ENCODE data around the gene C11orf91. TPM values are rescaled to one million over a fixed set of nuclear protein-coding genes. Genes with fewer than 3 reads are reported as not detected.

The C11orf91 gene
- total RNA-seq, 1 donor, result not detected

DNA sequence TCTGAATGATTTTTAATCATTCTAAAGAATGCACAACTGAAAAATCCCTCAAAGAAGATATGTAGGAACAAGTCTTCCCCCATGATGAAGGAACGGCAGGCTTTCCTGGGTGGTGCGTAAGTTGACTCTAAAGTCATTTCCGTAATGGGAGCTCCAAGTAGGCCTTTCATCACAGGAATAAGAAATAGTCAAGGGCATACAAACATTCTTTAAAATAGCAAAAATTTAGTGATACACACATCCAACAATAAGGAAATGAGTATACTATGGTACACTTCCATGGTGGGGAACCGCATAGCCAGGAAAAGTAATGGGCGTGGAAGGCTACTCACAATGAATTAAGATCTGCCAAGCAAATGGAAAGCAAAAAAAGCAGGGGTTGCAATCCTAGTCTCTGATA is 24.9 kb upstream of the C11orf91 start:
- DNase-seq (ENCODE audit: low read depth), result no peak
- H3K4me3 ChIP-seq (ENCODE audit: low read depth, low read length), result no peak overlapping the region
- TF ChIP-seq, protein P1, sequence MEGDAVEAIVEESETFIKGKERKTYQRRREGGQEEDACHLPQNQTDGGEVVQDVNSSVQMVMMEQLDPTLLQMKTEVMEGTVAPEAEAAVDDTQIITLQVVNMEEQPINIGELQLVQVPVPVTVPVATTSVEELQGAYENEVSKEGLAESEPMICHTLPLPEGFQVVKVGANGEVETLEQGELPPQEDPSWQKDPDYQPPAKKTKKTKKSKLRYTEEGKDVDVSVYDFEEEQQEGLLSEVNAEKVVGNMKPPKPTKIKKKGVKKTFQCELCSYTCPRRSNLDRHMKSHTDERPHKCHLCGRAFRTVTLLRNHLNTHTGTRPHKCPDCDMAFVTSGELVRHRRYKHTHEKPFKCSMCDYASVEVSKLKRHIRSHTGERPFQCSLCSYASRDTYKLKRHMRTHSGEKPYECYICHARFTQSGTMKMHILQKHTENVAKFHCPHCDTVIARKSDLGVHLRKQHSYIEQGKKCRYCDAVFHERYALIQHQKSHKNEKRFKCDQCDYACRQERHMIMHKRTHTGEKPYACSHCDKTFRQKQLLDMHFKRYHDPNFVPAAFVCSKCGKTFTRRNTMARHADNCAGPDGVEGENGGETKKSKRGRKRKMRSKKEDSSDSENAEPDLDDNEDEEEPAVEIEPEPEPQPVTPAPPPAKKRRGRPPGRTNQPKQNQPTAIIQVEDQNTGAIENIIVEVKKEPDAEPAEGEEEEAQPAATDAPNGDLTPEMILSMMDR (IDR thresholded peaks at IDR 0.05; ENCODE audit: insufficient read depth, low read length), result no peak

- DNase-seq (ENCODE audit: low read depth), result peak; percentile 91
- no peak overlapping the region for H3K4me3 ChIP-seq (ENCODE audit: low read depth, low read length)
- TF ChIP-seq, protein P1 (IDR thresholded peaks at IDR 0.05; ENCODE audit: insufficient read depth, low read length), result no peak
Measured at GRCh38 chr11:33724644-33725035, 24.0 kb upstream of the C11orf91 start.

DNA sequence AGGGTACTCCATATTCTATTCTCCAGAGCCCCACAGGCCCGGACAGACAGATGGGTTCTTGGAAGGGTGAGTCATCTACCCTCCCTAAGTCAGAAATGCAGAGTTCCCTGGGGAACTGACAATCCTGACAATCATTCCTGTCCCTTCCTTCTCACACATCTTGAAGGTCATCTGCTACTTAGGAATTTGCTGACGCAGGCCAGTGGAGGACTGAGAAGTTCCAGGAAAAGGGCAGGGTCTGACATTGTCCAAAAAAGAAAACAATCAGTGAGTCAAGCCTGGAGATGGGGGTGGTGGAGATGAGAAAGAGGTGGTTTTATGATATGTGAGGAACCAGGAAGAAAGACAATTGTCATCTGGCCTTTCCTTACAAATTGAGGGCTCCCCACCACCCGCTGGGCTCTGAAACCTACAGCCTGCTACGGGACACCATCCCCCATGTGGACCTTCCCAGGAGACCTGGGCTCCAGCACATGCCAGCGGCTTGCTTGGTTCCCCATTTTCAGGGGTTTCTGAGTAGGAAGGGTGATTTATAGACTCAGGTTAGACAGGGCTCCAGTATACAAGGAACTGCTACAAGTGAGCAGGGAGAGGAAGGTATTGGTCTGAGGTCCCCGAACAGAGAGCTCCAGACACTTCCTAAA is 22.7 kb upstream of the C11orf91 start:
- H3K4me3 ChIP-seq (ENCODE audit: low read depth, low read length), result no peak overlapping the region
- TF ChIP-seq, protein P1 (IDR thresholded peaks at IDR 0.05; ENCODE audit: insufficient read depth, low read length), result no peak
- DNase-seq (ENCODE audit: low read depth), result peak; percentile 96

- no peak overlapping the region for H3K4me3 ChIP-seq (ENCODE audit: low read depth, low read length)
- TF ChIP-seq, protein P1 (IDR thresholded peaks at IDR 0.05; ENCODE audit: insufficient read depth, low read length), result no peak
- DNase-seq (ENCODE audit: low read depth), result peak; percentile 59
Measured at GRCh38 chr11:33722590-33723234, 22.1 kb upstream of the C11orf91 start.

- H3K4me3 ChIP-seq (ENCODE audit: low read depth, low read length), result no peak overlapping the region
- TF ChIP-seq, protein P1 (IDR thresholded peaks at IDR 0.05; ENCODE audit: insufficient read depth, low read length), result no peak
- DNase-seq (ENCODE audit: low read depth), result no peak
Measured at GRCh38 chr11:33721984-33722383, 21.4 kb upstream of the C11orf91 start.

GRCh38 chr11:33721426-33721825 is 20.8 kb upstream of the C11orf91 start:
- no peak for DNase-seq (ENCODE audit: low read depth)
- no peak overlapping the region for H3K4me3 ChIP-seq (ENCODE audit: low read depth, low read length)
- TF ChIP-seq, protein P1 (IDR thresholded peaks at IDR 0.05; ENCODE audit: insufficient read depth, low read length), result no peak
